ENCODE results near the gene IGFN1.
"Not testable (repeated sequence)": the region's sequence is repeated elsewhere in the genome, so short reads cannot be mapped to it uniquely, and the experiment has no call there.

GRCh38 chr1:201258132-201258531 is 67.5 kb downstream of the IGFN1 start:
- TF ChIP-seq POLR2AphosphoS5 (IDR thresholded peaks at IDR 0.05; ENCODE audit: low read depth); CTCF (conservative IDR thresholded peaks at IDR 0.05; ENCODE audit: low read depth in 2 of 2); CREB1 (CRISPR knock-in tag; IDR thresholded peaks at IDR 0.05; ENCODE audit: low read depth); ETS1 (IDR thresholded peaks at IDR 0.05); JUNB (IDR thresholded peaks at IDR 0.05; ENCODE audit: unreplicated experiment); ZNF331 (CRISPR knock-in tag; IDR thresholded peaks at IDR 0.05; ENCODE audit: low read depth); EZH2 (IDR thresholded peaks at IDR 0.05; ENCODE audit: low read depth, unreplicated experiment); EZH2phosphoT487 (IDR thresholded peaks at IDR 0.05; ENCODE audit: unreplicated experiment); NANOG (IDR thresholded peaks at IDR 0.05; ENCODE audit: borderline replicate concordance); REST (IDR thresholded peaks at IDR 0.05; ENCODE audit: unreplicated experiment); STAT1 (IDR thresholded peaks at IDR 0.05; ENCODE audit: unreplicated experiment); ZNF114 (CRISPR knock-in tag; IDR thresholded peaks at IDR 0.05): not testable (repeated sequence)
